Mammary epithelial cell (primary cell): ENCODE data around the gene LRRC8B.

Experiments
- CTCF ChIP-seq, 2 donors: IDR thresholded peaks in 1 of 2; conservative IDR thresholded peaks in 1 of 2; 2 replicates each; pipeline ENCODE4 v1.5.1; 2011 to 2012; ENCODE audit warnings: inconsistent platforms in 2 of 2, low read length in 2 of 2, mild to moderate bottlenecking in 2 of 2, control low read depth in 1 of 2, low read depth in 1 of 2; ENCODE audit not compliant: insufficient read depth in 1 of 2; ENCODE audit errors: extremely low read depth in 1 of 2
- EZH2 ChIP-seq: IDR thresholded peaks from 2 replicates; pipeline ENCODE4 v1.6.1; 2012; ENCODE audit warnings: low read length, inconsistent platforms, borderline replicate concordance

- no peak for TF ChIP-seq CTCF (conservative IDR thresholded peaks at IDR 0.05 in 1 of 2, IDR thresholded peaks at IDR 0.05 in 1 of 2; ENCODE audit: extremely low read depth in 1 of 2, insufficient read depth in 1 of 2, low read depth in 1 of 2, low read length in 2 of 2)
- no peak for TF ChIP-seq EZH2
Measured at GRCh38 chr1:89584781-89585180, 60.2 kb downstream of the LRRC8B start.
